ENCODE results near the gene GSTM2. TPM values are rescaled to one million over a fixed set of nuclear protein-coding genes. Genes with fewer than 3 reads are reported as not detected.
A peak's percentile ranks its signal among the peaks of the same experiment; 100 is the strongest.
"Not testable (repeated sequence)": the region's sequence is repeated elsewhere in the genome, so short reads cannot be mapped to it uniquely, and the experiment has no call there.

The GSTM2 gene
- total RNA-seq, 1 donor from 2014 or later, result 76.9 TPM

GRCh38 chr1:109677459-109677858 is 9.6 kb downstream of the GSTM2 start:
- Mint-ChIP-seq H3K27ac (no peak overlapping the region), H3K4me1 (ENCODE audit: low read depth) (no peaks in the 10 kb centered on the region), H3K27me3 (no peaks in the 10 kb centered on the region), H3K36me3 (ENCODE audit: insufficient read depth) (no peaks in the 10 kb centered on the region), H3K9me3 (ENCODE audit: low read depth) (no peaks in the 10 kb centered on the region), H3K4me3 (ENCODE audit: low read depth) (no peak overlapping the region)
- DNase-seq (ENCODE audit: low spot score, unreplicated experiment), result no peak
- no peak for TF ChIP-seq CTCF (IDR thresholded peaks at IDR 0.05; ENCODE audit: unreplicated experiment)

- not testable (repeated sequence) for H3K9me3 Mint-ChIP-seq (ENCODE audit: low read depth); DNase-seq (ENCODE audit: low spot score, unreplicated experiment); H3K27ac Mint-ChIP-seq; H3K36me3 Mint-ChIP-seq (ENCODE audit: insufficient read depth); H3K4me1 Mint-ChIP-seq (ENCODE audit: low read depth); H3K4me3 Mint-ChIP-seq (ENCODE audit: low read depth); H3K27me3 Mint-ChIP-seq
These were observed 10.8 kb downstream of the GSTM2 start for GRCh38 chr1:109678637-109679036.

- not testable (repeated sequence) for DNase-seq (ENCODE audit: low spot score, unreplicated experiment); H3K27me3 Mint-ChIP-seq; H3K27ac Mint-ChIP-seq; H3K4me3 Mint-ChIP-seq (ENCODE audit: low read depth); H3K4me1 Mint-ChIP-seq (ENCODE audit: low read depth); H3K9me3 Mint-ChIP-seq (ENCODE audit: low read depth); H3K36me3 Mint-ChIP-seq (ENCODE audit: insufficient read depth)
These were observed 16.9 kb downstream of the GSTM2 start for GRCh38 chr1:109684777-109685176.

GRCh38 chr1:109685399-109685798 is 17.5 kb downstream of the GSTM2 start:
- not testable (repeated sequence) for DNase-seq (ENCODE audit: low spot score, unreplicated experiment); H3K4me3 Mint-ChIP-seq (ENCODE audit: low read depth); H3K4me1 Mint-ChIP-seq (ENCODE audit: low read depth); H3K27me3 Mint-ChIP-seq; H3K36me3 Mint-ChIP-seq (ENCODE audit: insufficient read depth); H3K27ac Mint-ChIP-seq; H3K9me3 Mint-ChIP-seq (ENCODE audit: low read depth)

GRCh38 chr1:109685890-109686289 is 18.0 kb downstream of the GSTM2 start:
- not testable (repeated sequence) for H3K9me3 Mint-ChIP-seq (ENCODE audit: low read depth); H3K4me1 Mint-ChIP-seq (ENCODE audit: low read depth); H3K36me3 Mint-ChIP-seq (ENCODE audit: insufficient read depth); DNase-seq (ENCODE audit: low spot score, unreplicated experiment); H3K4me3 Mint-ChIP-seq (ENCODE audit: low read depth); H3K27ac Mint-ChIP-seq; H3K27me3 Mint-ChIP-seq

- Mint-ChIP-seq H3K27ac (peak overlapping the region; percentile 95), H3K4me3 (ENCODE audit: low read depth) (peak overlapping the region; percentile 74)
- H3K27me3 Mint-ChIP-seq; DNase-seq (ENCODE audit: low spot score, unreplicated experiment); H3K4me1 Mint-ChIP-seq (ENCODE audit: low read depth); H3K9me3 Mint-ChIP-seq (ENCODE audit: low read depth); H3K36me3 Mint-ChIP-seq (ENCODE audit: insufficient read depth): not testable (repeated sequence)
These were observed 19.3 kb downstream of the GSTM2 start for GRCh38 chr1:109687109-109687508.

- no peaks in the 10 kb centered on the region for H3K36me3 Mint-ChIP-seq (ENCODE audit: insufficient read depth)
- peak; percentile 37 for TF ChIP-seq CTCF (IDR thresholded peaks at IDR 0.05; ENCODE audit: unreplicated experiment)
- DNase-seq (ENCODE audit: low spot score, unreplicated experiment), result peak; percentile 43
- no peaks in the 10 kb centered on the region for H3K4me1 Mint-ChIP-seq (ENCODE audit: low read depth)
- peak within 1 kb of the TSS; percentile 74 for H3K4me3 Mint-ChIP-seq (ENCODE audit: low read depth)
- H3K27me3 Mint-ChIP-seq, result no peaks in the 10 kb centered on the region
- peak within 1 kb of the TSS; percentile 95 for H3K27ac Mint-ChIP-seq
- H3K9me3 Mint-ChIP-seq (ENCODE audit: low read depth), result no peaks in the 10 kb centered on the region
These were observed 20.0 kb downstream of the GSTM2 start, which contains the start of gene GSTM1 for GRCh38 chr1:109687641-109688499. Gene GSTM1 (plus strand): TSS chr1:109687817. CDS start chr1:109687874, 57 bp downstream.

- no peak for TF ChIP-seq CTCF (IDR thresholded peaks at IDR 0.05; ENCODE audit: unreplicated experiment)
- Mint-ChIP-seq H3K27ac (no peak overlapping the region), H3K9me3 (ENCODE audit: low read depth) (no peaks in the 10 kb centered on the region), H3K4me1 (ENCODE audit: low read depth) (no peaks in the 10 kb centered on the region), H3K27me3 (no peaks in the 10 kb centered on the region), H3K4me3 (ENCODE audit: low read depth) (no peak overlapping the region), H3K36me3 (ENCODE audit: insufficient read depth) (no peaks in the 10 kb centered on the region)
- no peak for DNase-seq (ENCODE audit: low spot score, unreplicated experiment)
These were observed 22.1 kb downstream of the GSTM2 start for GRCh38 chr1:109689844-109690405.
